Measurements from ENCODE around the gene SASH3.

The SASH3 gene

DNA sequence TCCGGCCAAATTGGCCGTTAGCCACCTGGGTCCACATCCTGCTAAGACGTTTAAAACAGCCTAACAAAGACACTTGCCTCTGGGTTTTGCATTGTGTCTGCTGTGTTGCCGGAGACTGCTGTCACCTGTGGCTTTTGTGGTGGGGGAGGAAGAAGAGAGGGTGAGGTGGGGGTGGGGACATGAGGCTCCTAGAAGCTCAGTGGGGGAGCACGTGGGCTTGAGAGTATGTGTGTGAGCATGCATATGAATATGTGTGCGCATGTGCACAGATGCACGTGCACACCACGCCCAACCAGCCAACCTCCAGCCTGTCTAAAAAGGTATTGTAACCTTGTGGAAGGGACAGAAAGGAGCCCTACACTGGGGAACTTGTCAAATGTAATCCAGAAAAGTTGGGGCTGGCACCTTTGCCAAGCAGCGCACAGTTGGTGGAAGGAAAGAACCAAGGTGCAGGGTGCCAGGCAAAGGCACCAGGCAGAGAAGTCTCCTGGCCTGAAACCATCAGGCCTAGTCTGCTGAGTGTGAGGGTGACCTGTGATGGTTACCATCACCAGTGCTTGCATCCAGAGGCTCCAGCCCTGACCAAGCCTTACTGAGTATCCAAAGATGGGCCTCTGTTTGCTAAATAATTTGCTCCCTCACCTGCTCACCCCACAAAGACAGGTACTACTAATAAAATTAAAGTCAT lies 10.1 kb upstream of the SASH3 start:
- TF ChIP-seq, protein P1, sequence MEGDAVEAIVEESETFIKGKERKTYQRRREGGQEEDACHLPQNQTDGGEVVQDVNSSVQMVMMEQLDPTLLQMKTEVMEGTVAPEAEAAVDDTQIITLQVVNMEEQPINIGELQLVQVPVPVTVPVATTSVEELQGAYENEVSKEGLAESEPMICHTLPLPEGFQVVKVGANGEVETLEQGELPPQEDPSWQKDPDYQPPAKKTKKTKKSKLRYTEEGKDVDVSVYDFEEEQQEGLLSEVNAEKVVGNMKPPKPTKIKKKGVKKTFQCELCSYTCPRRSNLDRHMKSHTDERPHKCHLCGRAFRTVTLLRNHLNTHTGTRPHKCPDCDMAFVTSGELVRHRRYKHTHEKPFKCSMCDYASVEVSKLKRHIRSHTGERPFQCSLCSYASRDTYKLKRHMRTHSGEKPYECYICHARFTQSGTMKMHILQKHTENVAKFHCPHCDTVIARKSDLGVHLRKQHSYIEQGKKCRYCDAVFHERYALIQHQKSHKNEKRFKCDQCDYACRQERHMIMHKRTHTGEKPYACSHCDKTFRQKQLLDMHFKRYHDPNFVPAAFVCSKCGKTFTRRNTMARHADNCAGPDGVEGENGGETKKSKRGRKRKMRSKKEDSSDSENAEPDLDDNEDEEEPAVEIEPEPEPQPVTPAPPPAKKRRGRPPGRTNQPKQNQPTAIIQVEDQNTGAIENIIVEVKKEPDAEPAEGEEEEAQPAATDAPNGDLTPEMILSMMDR (conservative IDR thresholded peaks at IDR 0.05; ENCODE audit: low read depth, low read length), result no peak
- no peak overlapping the region for H3K4me3 ChIP-seq (ENCODE audit: low read depth, low read length)
- DNase-seq (ENCODE audit: low read depth), result no peak

DNA sequence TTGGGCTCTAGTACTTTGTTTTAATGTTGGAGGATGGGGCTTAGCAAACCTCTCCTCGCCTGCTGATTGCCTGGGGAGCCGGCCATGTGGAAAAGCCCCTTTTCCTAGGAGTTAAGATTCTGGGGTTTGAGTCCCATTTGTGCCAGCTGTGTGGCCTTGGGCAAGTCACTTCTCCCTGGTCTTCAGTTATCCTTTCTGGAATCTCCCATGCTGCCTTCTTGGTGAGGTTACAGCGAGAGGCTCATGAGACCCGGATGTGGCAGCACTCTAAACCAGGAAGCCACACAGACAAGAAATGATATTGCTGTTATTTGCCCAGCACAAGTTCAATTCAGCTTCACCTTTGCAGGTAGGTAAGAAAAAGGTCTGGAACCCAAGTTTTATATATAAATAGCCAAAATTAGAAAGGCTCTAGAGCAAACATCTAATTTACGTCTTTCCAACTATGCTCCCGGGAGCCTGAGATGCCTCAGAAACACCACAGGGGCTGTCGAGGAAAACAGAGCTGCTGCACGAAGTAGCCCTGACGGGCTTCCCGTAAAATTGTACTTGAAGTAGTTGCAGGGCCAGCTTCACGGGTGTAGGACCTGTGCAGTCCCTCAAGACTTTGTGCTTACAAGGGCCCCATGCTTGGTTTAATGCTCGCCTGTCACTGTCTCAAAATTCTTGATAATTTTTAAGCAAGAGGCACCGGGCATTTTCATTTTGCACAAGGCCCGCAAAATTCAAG lies 8.3 kb upstream of the SASH3 start:
- no peak overlapping the region for H3K4me3 ChIP-seq (ENCODE audit: low read depth, low read length)
- TF ChIP-seq, protein P1 (conservative IDR thresholded peaks at IDR 0.05; ENCODE audit: low read depth, low read length), result no peak
- DNase-seq (ENCODE audit: low read depth), result no peak

DNA sequence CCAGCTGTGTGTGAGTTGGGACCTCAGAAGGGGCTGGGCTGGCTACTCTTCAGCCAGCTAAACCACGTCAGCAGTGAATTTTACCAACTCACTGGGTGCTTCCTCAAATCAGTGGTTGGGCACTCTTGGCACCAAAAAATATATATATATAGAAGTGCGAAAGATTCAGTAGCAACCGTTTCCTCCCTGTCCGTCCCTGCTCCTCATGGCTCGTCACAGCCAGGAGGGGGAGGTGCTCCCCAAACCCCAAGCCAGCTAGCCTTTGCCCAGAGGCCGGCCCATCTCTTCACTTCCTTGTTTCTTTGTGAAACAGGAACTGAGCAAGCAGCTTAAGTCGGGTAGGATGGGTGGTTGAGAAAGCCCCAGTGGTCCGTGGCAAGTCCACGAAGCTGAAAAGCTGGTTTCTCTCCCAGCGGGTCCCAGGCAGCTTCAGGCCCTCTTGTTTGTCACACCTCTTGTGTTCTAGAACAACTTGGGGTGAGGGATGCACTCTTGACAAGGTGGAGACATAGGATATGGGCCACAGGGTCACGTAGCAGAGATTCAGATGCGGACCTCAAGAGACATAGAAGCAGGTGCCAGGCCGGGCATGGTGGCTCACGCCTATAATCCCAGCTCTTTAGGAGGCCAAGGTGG lies 6.8 kb upstream of the SASH3 start:
- TF ChIP-seq, protein P1 (conservative IDR thresholded peaks at IDR 0.05; ENCODE audit: low read depth, low read length), result no peak
- no peak for DNase-seq (ENCODE audit: low read depth)
- no peak overlapping the region for H3K4me3 ChIP-seq (ENCODE audit: low read depth, low read length)

DNA sequence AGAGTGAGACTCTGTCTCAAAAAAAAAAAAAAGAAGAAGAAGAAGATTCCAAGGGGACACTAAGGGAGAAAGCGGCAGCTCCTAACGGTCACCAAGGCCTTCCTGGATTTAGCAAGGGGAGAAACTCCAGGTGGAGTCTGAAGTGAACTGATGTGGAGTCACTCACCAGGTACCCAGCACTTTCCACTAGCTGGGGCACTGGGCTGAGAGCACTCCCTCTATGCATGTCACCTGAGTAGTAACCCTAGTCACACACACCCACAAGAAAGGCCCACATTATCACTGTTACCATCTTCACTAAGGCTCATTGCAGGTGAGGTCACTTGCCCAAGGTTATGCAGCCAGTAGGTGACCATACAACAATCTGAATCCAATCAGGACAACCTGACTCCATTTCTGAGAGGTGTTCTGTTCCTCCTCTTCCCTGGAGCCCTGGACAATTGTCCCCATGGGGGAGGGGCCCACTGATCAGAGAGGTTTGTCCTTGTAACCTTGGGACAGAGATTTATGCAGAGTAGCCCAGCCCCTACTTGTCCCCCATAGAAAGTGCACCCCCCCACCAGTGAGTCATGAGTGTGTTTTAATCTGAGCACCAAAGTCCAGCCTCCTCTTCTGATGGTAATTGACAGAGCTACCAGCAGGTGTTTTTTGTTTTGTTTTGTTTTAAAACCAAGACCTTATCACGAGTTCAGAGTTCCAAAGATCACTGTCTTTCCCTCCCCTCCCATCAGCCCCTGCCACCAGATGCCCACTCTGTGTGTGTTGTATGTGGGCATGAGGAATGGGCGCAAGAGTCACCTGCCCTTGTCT lies 5.9 kb upstream of the SASH3 start:
- no peak for DNase-seq (ENCODE audit: low read depth)
- TF ChIP-seq, protein P1 (conservative IDR thresholded peaks at IDR 0.05; ENCODE audit: low read depth, low read length), result no peak
- H3K4me3 ChIP-seq (ENCODE audit: low read depth, low read length), result no peak overlapping the region

- TF ChIP-seq, protein P1 (conservative IDR thresholded peaks at IDR 0.05; ENCODE audit: low read depth, low read length), result no peak
- no peak for DNase-seq (ENCODE audit: low read depth)
- H3K4me3 ChIP-seq (ENCODE audit: low read depth, low read length), result no peak overlapping the region
Observed at GRCh38 chrX:129777218-129778030, 2.3 kb upstream of the SASH3 start.

DNA sequence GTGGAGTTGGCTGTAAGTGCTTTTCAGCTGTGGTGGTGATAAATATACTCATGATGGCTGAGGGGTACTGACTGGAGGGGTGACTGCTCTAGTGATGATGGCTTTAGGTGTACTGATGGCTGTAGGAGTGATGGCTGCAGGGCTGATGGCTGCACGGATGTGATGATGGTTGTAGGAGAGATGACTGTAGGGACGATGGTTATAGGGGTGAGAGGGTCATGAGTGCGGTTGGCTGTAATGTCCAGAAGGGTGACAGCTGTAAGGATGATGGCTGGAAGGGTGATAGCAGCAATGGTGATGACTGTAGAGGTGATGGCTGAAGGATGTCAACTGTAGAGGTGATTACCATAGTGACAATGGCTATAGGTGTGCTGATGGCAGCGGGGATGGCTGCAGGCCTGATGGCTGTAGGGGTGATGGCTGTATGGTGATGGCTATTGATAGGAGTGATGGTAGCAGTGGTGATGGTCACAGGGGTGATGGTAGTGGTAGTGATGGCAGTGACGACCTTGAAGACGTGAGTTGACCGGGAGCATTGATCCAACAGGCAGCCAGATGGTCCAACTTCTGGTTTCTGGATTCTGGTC lies 570 bp upstream of the SASH3 start:
- TF ChIP-seq, protein P1 (conservative IDR thresholded peaks at IDR 0.05; ENCODE audit: low read depth, low read length), result no peak
- no peak overlapping the region for H3K4me3 ChIP-seq (ENCODE audit: low read depth, low read length)
- no peak for DNase-seq (ENCODE audit: low read depth)

Data from choroid plexus epithelial cell (primary cell).